Activated CD8-positive, alpha-beta memory T cell treated with anti-CD3 and anti-CD28 coated beads, Interleukin-2, amount 10 ng/mL, durations not matched to agents 7 days and 5 days (primary cell): ENCODE measurements around the gene NUP210. TPM values are rescaled to one million over a fixed set of nuclear protein-coding genes. Genes with fewer than 3 reads are reported as not detected.

Source experiments
- ATAC-seq: fragments of 150-1000 bp; cut with Tn5 transposase; one replicate; pipeline ENCODE4 v1.10.0; 2021; ENCODE audit warnings: moderate library complexity
- CTCF ChIA-PET: fragments of 350-600 bp; sonication (Branson Sonifier 250); formaldehyde crosslinking; loops from one replicate; lab custom pipeline; 2021; ENCODE audit warnings: antibody characterized with exemption; lab: Charles Lee
- DNase-seq: peaks from one replicate; pipeline ENCODE4 v3.0.0-alpha.2; 2020
- H3K27ac Mint-ChIP-seq: one replicate; pipeline ENCODE4 v1.8.0; 2021; ENCODE audit warnings: mild to moderate bottlenecking, mixed read lengths
- H3K27me3 Mint-ChIP-seq: one replicate; pipeline ENCODE4 v1.8.0; 2021; ENCODE audit warnings: mixed read lengths
- H3K36me3 Mint-ChIP-seq: one replicate; pipeline ENCODE4 v1.8.0; 2021; ENCODE audit warnings: mild to moderate bottlenecking, mixed read lengths
- H3K4me1 Mint-ChIP-seq: one replicate; pipeline ENCODE4 v1.8.0; 2021; ENCODE audit warnings: mixed read lengths
- H3K4me3 Mint-ChIP-seq: one replicate; pipeline ENCODE4 v1.8.0; 2021; ENCODE audit warnings: mild to moderate bottlenecking, moderate library complexity, mixed read lengths
- H3K9me3 Mint-ChIP-seq: one replicate; pipeline ENCODE4 v1.8.0; 2022; ENCODE audit warnings: low read depth, mixed read lengths
- total RNA-seq, 2 experiments: library from RNA; stranded (reverse); gene quantifications; one replicate each; pipeline ENCODE4 v1.2.3, GENCODE V29; 2021

Gene NUP210
- total RNA-seq, 2 experiments from 2014 or later = 186 to 236 TPM

DNA sequence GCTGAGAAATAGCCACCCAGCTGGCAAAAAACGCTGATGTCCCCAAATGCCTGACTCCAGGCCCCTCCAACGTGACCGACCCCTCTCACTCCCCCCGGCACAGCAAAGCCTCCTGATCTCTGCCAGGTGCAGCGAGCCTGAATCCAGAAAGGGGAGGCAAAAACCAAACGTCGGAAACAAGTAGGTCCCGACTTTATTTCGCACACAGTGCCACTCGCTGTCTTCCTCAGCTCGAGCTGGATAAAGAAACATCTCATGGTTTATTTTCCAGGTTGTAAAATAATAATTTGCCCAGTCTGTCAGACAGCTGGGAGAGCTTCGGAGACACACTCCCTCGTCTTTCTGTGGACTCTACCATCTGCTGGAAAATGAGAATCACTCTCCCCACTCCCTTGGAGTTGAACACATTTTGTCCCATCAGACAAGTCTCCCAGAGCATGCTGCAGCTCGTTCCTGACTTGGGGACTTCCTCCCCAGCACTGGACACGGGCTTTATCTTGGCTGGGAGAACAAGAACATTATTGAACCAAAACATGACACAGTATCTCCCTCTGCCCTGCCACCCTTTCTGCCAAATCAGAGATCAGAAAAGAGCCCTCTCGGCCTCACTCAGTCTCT is 142.8 kb downstream of the NUP210 start:
- peaks cover 3% of the 10 kb centered on the region for H3K4me1 Mint-ChIP-seq
- no peaks in the 10 kb centered on the region for H3K36me3 Mint-ChIP-seq
- no peaks in the 10 kb centered on the region for H3K9me3 Mint-ChIP-seq
- CTCF ChIA-PET = interaction anchor here (1.1 to 1.6 kb wide), 2 partner anchors 76 to 185 kb away, joined by 3 to 4 read pairs; no protein-coding TSS in a partner anchor
- no peak overlapping the region for H3K4me3 Mint-ChIP-seq
- DNase-seq (no peak), ATAC-seq (no peak)
- H3K27me3 Mint-ChIP-seq = peaks cover 48% of the 10 kb centered on the region
- no peak overlapping the region for H3K27ac Mint-ChIP-seq

DNA sequence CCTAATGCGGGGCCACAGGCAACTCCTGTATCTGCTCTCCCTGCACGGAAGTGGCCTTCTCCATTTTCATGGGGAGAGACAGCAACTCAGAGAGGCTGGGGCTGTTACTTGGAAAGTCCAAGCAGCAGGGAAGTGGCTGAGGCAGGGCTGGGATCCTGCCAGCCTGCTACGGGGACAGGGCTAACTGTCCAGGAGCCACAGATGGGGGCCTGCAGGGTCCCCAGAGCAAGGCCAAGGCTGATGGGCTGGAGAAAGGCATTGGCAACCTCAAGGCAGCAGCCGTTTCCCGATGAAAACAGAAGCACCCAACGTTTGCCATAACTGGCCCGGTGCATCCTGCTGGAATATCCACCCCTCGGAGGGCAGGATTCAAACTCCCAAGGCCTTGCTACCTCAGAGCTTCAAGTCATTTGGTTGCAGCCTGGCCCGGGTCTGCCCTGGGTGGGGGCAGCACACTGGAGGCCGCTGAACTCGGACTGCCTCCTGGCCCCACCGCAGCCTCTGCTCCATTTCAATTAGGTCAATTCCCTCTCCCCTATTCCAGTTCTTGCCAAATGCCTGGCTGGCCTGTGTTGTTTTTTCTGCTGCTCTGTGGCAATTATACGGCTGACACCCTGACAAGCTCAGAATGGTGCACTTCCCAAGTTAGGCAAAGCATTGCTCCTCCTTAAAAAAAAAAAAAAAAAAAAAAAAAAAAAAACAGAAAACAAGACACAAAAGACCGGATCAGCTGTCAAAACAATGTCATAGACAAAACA is 143.5 kb downstream of the NUP210 start:
- CTCF ChIA-PET = interaction anchor here (1.6 kb wide), 1 partner anchor 76 kb away, joined by 4 read pairs; no protein-coding TSS in a partner anchor
- Mint-ChIP-seq H3K4me3 (no peak overlapping the region), H3K36me3 (no peaks in the 10 kb centered on the region), H3K27ac (no peak overlapping the region), H3K27me3 (peaks cover 49% of the 10 kb centered on the region), H3K4me1 (peaks cover 1% of the 10 kb centered on the region), H3K9me3 (no peaks in the 10 kb centered on the region)
- ATAC-seq = no peak
- DNase-seq = no peak

DNA sequence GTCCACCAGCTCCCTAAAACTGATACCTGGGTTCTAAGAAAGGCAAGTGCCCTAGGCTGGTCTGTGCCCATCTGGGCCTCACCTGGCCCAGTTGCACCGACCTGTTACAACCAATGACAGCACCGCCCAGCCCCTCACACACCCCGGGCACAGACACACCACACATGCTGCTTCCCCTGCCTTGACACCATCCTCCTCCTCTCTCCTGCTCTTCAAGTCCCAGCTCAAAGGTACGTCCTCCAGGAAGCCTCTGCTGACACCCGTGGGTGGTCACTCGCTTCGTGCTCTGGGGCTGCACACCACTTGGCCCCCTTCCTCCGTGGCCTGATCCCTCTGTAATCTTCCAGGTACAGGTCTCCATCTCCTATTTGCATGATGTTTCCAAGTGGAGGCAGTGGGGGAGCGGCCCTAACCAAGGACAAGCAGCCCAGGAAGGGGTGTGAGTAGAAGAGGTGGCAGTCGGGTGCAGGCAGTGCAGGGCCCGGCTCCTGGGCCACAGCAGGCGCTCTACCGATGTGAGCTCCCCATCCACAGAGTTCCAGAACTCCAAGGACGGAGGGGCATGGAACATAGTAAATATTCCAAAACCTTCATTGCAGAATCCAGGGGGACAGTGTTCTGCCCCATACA is 144.6 kb downstream of the NUP210 start:
- H3K27me3 Mint-ChIP-seq = peaks cover 46% of the 10 kb centered on the region
- no peak overlapping the region for H3K4me3 Mint-ChIP-seq
- no peaks in the 10 kb centered on the region for H3K36me3 Mint-ChIP-seq
- CTCF ChIA-PET = interaction anchor here (1.3 kb wide), 1 partner anchor 45 kb away, joined by 5 read pairs; no protein-coding TSS in a partner anchor
- no peaks in the 10 kb centered on the region for H3K4me1 Mint-ChIP-seq
- DNase-seq (no peak), ATAC-seq (no peak)
- H3K27ac Mint-ChIP-seq = no peak overlapping the region
- no peaks in the 10 kb centered on the region for H3K9me3 Mint-ChIP-seq

DNA sequence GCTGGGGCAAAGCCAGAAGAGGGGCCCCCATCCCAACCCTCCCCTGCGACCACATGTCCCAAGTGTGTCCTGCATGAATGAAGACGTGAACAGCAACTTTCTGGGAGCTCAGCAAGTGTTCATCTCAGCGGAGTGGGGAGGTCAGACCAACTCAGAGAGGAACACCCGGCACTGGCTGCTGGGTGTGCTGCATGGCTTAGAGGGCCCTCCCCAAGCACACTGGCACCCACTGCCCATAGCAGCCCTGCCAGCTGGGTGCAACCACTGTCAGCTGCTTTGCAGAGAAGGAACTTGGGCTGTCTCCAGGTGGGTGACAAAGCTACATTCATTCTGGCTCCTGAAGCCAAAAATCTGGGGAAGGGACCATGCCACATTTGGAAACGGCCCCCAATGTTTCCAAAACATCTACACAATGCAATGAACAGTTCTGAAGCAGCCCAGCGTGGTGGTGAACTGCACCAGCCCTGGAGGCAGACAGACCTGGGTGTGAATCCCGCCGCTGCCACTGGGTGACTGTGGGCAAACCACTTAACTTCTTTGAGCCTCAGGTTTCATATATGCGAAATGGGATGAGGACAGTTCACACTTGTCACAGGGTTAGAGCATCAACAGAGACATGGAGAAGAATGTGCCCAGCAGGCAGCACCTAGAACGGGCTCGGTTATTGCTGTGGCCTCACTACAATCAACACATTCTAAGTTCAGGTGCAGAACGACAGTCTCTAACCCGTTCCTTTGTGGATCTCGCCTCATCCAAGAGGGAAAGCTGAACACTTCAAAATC is 145.4 kb downstream of the NUP210 start:
- no peaks in the 10 kb centered on the region for H3K9me3 Mint-ChIP-seq
- CTCF ChIA-PET = interaction anchor here (1.3 kb wide), 1 partner anchor 45 kb away, joined by 5 read pairs; no protein-coding TSS in a partner anchor
- H3K4me3 Mint-ChIP-seq = no peak overlapping the region
- ATAC-seq (no peak), DNase-seq (no peak)
- no peaks in the 10 kb centered on the region for H3K4me1 Mint-ChIP-seq
- no peaks in the 10 kb centered on the region for H3K36me3 Mint-ChIP-seq
- H3K27me3 Mint-ChIP-seq = peaks cover 38% of the 10 kb centered on the region
- no peak overlapping the region for H3K27ac Mint-ChIP-seq

DNA sequence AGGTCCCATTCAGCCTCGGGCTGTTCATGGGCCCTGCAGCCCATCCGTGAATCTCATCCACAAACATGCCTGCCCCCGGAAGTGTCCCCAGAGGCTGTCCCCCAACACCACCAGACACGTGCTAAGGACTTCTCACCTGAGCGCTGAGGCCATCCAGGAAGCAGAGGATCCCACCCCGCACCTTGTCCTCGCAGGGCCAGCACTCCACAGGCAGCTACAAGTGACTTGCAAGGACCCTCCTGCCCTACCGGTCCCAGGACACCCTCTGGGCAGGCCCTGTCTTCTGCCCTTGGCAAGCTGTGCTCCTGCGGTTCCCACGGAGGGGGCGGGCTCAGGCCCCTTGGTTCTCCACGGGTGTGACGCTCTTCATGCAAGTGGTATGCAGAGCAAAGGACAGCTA is 146.0 kb downstream of the NUP210 start:
- H3K9me3 Mint-ChIP-seq = no peaks in the 10 kb centered on the region
- H3K27ac Mint-ChIP-seq = no peak overlapping the region
- ATAC-seq = no peak
- no peaks in the 10 kb centered on the region for H3K4me1 Mint-ChIP-seq
- CTCF ChIA-PET = interaction anchor here (1.3 kb wide), 1 partner anchor 44 kb away, joined by 5 read pairs; no protein-coding TSS in a partner anchor
- no peaks in the 10 kb centered on the region for H3K36me3 Mint-ChIP-seq
- no peak for DNase-seq
- peaks cover 37% of the 10 kb centered on the region for H3K27me3 Mint-ChIP-seq
- no peak overlapping the region for H3K4me3 Mint-ChIP-seq

DNA sequence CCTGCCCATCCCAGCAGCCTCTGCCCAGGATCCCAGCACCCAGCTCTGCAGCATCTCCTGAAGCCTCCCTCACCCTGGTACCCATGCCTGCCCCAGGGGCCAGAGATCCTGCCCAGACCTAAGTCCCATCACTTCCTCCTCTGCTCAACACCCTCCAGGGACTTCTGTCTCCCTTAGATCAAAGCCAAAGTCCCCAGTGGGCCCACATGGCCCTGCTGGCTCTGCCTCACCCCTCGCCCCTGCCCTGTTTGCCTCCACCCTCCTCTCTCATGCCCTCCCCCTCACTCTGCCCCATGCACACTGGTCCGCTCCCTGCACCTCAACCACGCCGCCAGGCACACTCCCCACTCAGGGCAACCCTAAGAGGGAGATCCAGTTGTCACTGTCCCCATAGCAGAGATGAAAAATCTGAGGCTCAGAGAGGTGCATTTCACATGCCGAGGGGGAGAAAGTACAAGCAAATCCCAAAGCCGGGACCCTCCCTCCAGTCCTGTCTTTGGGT is 146.5 kb downstream of the NUP210 start:
- CTCF ChIA-PET = interaction anchor here (0.6 kb wide), 1 partner anchor 34 kb away, joined by 3 read pairs; no protein-coding TSS in a partner anchor

DNA sequence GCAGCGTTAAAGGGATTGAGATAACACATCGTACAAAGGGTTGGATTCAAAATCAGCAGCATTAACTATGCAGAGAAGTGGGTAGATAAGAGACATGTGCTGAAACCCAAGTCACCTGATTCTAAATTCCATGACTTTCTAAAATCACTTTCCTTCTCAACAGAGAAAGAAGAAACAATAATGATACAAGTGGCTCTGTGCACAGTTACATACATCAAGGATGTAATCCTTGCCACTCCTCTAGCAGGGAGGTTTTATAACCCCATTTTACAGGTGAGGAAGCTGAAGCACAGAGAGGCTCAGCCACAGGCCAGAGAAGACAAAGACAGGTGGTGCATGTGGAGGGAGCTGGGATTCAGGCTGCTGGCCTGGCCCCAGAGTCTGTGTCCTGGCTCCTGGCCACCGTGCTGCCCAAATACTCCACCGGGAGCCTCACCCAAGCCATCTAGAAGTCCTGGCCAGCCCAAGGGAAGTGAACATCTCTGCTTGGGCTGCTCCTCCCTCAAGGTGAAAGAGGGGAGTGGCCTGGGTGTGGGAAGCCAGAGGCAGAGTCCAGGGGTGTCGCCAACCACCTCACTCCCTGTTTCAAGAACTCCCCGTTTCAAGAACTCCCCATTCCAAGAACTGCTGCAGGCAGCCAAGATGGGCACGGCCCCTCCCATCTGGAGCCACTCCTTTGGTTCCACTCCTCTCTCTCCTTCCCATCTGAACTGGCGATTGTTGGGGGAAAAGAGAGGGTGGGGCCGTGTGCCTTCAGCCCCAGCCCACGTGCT is 147.1 kb downstream of the NUP210 start:
- CTCF ChIA-PET = interaction anchor here (0.6 kb wide), 1 partner anchor 34 kb away, joined by 3 read pairs; no protein-coding TSS in a partner anchor
- Mint-ChIP-seq H3K4me1 (no peaks in the 10 kb centered on the region), H3K27me3 (peaks cover 32% of the 10 kb centered on the region), H3K4me3 (no peak overlapping the region), H3K36me3 (no peaks in the 10 kb centered on the region), H3K9me3 (no peaks in the 10 kb centered on the region), H3K27ac (no peak overlapping the region)
- ATAC-seq = no peak
- DNase-seq = no peak

More for the DNA sequence above, 146.5 kb downstream of the NUP210 start:
- no peak for DNase-seq
- no peaks in the 10 kb centered on the region for H3K4me1 Mint-ChIP-seq
- H3K27me3 Mint-ChIP-seq = peaks cover 32% of the 10 kb centered on the region
- H3K4me3 Mint-ChIP-seq = no peak overlapping the region
- H3K27ac Mint-ChIP-seq = no peak overlapping the region
- H3K9me3 Mint-ChIP-seq = no peaks in the 10 kb centered on the region
- H3K36me3 Mint-ChIP-seq = no peaks in the 10 kb centered on the region
- ATAC-seq = no peak

DNA sequence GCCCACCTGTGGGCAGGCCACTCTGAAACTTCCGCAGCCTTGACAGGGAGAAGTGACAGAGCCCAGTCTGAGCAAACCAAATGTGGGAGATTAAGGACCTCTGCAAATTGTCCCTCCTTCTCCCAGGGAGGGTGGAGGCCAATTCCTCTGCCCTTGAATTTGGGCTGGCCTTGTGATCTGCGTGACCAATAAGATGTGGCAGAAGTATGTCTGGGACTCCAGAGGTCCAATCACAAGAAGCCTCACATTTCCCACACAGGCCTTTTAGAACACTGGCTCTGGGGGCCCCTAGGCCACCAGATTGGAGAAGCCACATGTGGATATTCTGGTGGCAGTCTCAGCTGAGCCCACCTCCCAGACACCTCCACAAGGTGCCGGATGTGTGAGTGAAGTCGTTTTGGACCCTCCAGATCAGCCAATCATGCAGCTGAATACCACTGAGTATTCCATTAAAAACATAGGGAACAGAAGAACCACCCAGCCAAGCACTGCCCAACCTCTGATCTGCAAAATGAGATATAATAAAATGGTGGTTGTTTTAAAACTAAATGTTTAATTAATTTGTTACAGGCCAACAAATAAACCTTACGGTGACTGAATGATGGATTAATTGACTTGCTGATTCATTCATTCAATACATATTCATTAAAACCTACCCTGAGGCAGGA is 150.3 kb downstream of the NUP210 start:
- H3K4me1 Mint-ChIP-seq = no peaks in the 10 kb centered on the region
- H3K27ac Mint-ChIP-seq = no peak overlapping the region
- DNase-seq (no peak), ATAC-seq (no peak)
- no peaks in the 10 kb centered on the region for H3K36me3 Mint-ChIP-seq
- peaks cover 28% of the 10 kb centered on the region for H3K27me3 Mint-ChIP-seq
- CTCF ChIA-PET = no interaction called here
- H3K4me3 Mint-ChIP-seq = no peak overlapping the region
- H3K9me3 Mint-ChIP-seq = no peaks in the 10 kb centered on the region

DNA sequence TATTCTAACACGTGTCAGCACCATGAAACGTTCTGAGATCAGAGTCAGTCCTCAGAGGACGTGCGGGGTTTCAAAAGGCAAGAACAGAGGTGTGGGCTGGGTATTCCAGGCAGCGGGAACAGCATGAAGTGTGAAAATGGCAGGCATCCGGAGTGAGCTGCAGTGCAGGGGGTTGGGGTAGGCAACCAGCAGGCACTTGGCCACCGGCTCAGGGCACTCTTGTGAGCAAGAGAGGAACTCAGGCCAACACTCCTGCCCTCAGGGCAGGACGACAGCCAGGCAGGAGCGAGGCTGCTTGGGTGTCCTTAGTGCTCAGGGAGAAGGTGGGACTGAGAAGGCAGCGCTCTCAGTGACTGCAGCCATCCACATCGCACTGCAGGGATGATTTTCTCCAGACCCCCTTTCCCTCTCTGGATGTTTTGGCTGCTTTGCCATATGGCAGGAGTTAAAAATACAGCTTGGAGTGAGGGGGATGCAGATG is 151.1 kb downstream of the NUP210 start:
- H3K4me3 Mint-ChIP-seq = no peak overlapping the region
- no peak for DNase-seq
- peaks cover 24% of the 10 kb centered on the region for H3K27me3 Mint-ChIP-seq
- H3K36me3 Mint-ChIP-seq = no peaks in the 10 kb centered on the region
- H3K9me3 Mint-ChIP-seq = no peaks in the 10 kb centered on the region
- CTCF ChIA-PET = interaction anchor here (0.9 kb wide), 1 partner anchor 10 kb away, joined by 3 read pairs; no protein-coding TSS in a partner anchor
- H3K27ac Mint-ChIP-seq = no peak overlapping the region
- no peak for ATAC-seq
- H3K4me1 Mint-ChIP-seq = no peaks in the 10 kb centered on the region

DNA sequence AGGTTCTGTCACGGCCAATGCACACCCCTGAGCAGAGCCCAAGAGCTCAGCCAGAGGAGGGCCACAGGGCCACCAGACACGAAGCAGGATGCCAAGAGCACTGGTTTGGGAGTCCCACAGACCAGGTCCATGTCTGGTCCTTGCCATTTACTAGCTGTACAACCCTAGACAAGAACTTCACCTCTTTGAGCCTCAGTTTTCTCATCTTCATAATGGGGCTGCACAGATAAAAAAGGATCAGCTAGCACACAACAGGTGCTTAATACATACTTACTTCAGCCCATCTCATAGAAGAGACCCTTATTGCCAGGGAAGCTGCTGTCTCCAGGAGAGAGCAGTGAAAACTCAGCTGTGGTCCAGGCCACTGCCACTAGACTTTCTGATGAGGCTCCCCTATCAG is 152.0 kb downstream of the NUP210 start:
- no peaks in the 10 kb centered on the region for H3K4me1 Mint-ChIP-seq
- H3K9me3 Mint-ChIP-seq = no peaks in the 10 kb centered on the region
- CTCF ChIA-PET = interaction anchor here (0.9 kb wide), 1 partner anchor 10 kb away, joined by 3 read pairs; no protein-coding TSS in a partner anchor
- DNase-seq (no peak), ATAC-seq (no peak)
- H3K4me3 Mint-ChIP-seq = no peak overlapping the region
- H3K27me3 Mint-ChIP-seq = peaks cover 17% of the 10 kb centered on the region
- no peaks in the 10 kb centered on the region for H3K36me3 Mint-ChIP-seq
- H3K27ac Mint-ChIP-seq = no peak overlapping the region

DNA sequence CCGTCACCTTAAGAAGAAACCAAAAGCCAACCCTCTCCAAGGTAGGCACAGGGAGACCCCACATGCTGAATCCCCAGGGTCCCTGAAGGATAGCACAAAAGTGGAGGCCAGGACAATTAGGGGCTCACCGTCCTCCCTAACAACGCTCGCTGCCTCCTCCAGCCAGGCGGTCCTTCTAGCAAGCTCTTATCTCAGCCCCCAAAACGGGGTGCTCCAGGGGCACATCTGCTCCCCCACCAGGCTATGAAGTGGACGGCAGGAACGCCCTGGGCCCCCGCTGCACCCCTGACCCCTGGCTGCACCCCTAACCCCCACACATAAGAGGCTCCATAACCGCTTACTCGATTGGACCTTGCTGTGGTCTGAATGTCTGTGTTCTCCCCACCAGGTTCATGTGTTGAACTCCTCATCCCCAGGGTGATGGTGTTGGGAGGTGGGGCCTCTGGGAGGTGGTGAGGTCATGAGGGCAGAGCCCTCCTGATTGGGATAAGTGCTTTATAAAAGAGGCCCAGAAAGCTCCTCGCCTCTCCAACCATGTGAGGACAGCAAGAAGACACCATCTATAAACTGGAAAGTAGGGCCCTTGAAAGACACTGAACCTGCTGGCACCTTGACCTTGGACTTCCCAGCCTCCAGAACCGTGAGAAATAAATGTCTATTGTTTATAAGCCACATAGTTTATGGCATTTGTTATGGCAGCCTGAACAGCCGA is 153.3 kb downstream of the NUP210 start:
- CTCF ChIA-PET = interaction anchor here (0.6 kb wide), 1 partner anchor 1445 kb away, joined by 3 read pairs; no protein-coding TSS in a partner anchor

More for the DNA sequence above, 153.3 kb downstream of the NUP210 start:
- H3K36me3 Mint-ChIP-seq = no peaks in the 10 kb centered on the region
- H3K27ac Mint-ChIP-seq = no peak overlapping the region
- no peak overlapping the region for H3K4me3 Mint-ChIP-seq
- H3K27me3 Mint-ChIP-seq = peaks cover 13% of the 10 kb centered on the region
- DNase-seq (no peak), ATAC-seq (no peak)
- peaks cover 7% of the 10 kb centered on the region for H3K4me1 Mint-ChIP-seq
- no peaks in the 10 kb centered on the region for H3K9me3 Mint-ChIP-seq
